H1 (cell line): Measurements from ENCODE around the gene NABP2. TPM values are rescaled to one million over a fixed set of nuclear protein-coding genes. Genes with fewer than 3 reads are reported as not detected.

Experiments
- CTCF ChIA-PET: fragments of 300-600 bp; sonication (Branson Sonifier 250); formaldehyde crosslinking; loops from one replicate; lab custom pipeline; 2021; ENCODE audit not compliant: partially characterized antibody; lab: Charles Lee
- POLR2A ChIA-PET: fragments of 300-600 bp; sonication (Branson Sonifier 250); formaldehyde crosslinking; loops from one replicate; lab custom pipeline; 2021; ENCODE audit warnings: inconsistent platforms; ENCODE audit not compliant: partially characterized antibody; lab: Charles Lee
- DNase-seq, 2 experiments: peaks; one replicate each; pipeline versions ENCODE4 v3.0.0 to v3.0.0-alpha.2; 2010 to 2022; ENCODE audit warnings: low spot score in 2 of 2, low read depth in 1 of 2, mixed read lengths in 1 of 2
- FAIRE-seq: peaks from 2 replicates; lab custom pipeline; 2011; peaks lifted over from hg19 to GRCh38; lab: Jason Lieb, UNC
- H2AFZ ChIP-seq: 2 replicates; pipeline ENCODE4 v1.8.1; 2012; ENCODE audit warnings: low read length, inconsistent platforms
- H2AK5ac ChIP-seq: 2 replicates; pipeline ENCODE4 v1.6.1; 2013; ENCODE audit warnings: low read depth, low read length
- H2BK120ac ChIP-seq: replicated peaks from 2 replicates; pipeline ENCODE3; 2013; ENCODE audit warnings: low read depth, low read length, inconsistent platforms
- H2BK12ac ChIP-seq: 2 replicates; pipeline ENCODE4 v1.6.1; 2013; ENCODE audit warnings: low read depth, low read length
- H2BK15ac ChIP-seq: 2 replicates; pipeline ENCODE4 v1.6.1; 2013; ENCODE audit warnings: low read length
- H2BK20ac ChIP-seq: 2 replicates; pipeline ENCODE4 v1.6.1; 2013; ENCODE audit warnings: low read length
- H2BK5ac ChIP-seq: 2 replicates; pipeline ENCODE4 v1.6.1; 2013; ENCODE audit warnings: low read depth, low read length
- H3K14ac ChIP-seq: 2 replicates; pipeline ENCODE4 v1.6.1; 2013; ENCODE audit warnings: inconsistent platforms; ENCODE audit not compliant: insufficient read length
- H3K18ac ChIP-seq: 2 replicates; pipeline ENCODE4 v1.6.1; 2013; ENCODE audit warnings: low read length; ENCODE audit errors: extremely low read depth
- H3K23ac ChIP-seq: 2 replicates; pipeline ENCODE4 v1.6.1; 2013; ENCODE audit warnings: inconsistent platforms; ENCODE audit not compliant: insufficient read length
- H3K23me2 ChIP-seq: 2 replicates; pipeline ENCODE4 v1.6.1; 2013; ENCODE audit warnings: low read depth, low read length
- H3K27ac ChIP-seq: 2 replicates; pipeline ENCODE4 v1.6.1; 2011; ENCODE audit warnings: low read depth, low read length, inconsistent platforms
- H3K27me3 ChIP-seq, 4 experiments: replicated peaks in 1 of 4; 1 replicate in 1 of 4; 2 replicates in 3 of 4; pipeline versions ENCODE4 v1.6.1 to v1.8.1; 2011 to 2013; ENCODE audit warnings: low read length in 3 of 4, mild to moderate bottlenecking in 3 of 4, inconsistent platforms in 2 of 4, mixed read lengths in 2 of 4, moderate library complexity in 1 of 4; ENCODE audit not compliant: control insufficient read depth in 3 of 4, insufficient read depth in 3 of 4; ENCODE audit errors: extremely low read depth in 1 of 4
- H3K36me3 ChIP-seq, 4 experiments: 2 replicates each; pipeline versions ENCODE4 v1.6.1 to v1.8.1; 2011 to 2013; ENCODE audit warnings: mild to moderate bottlenecking in 4 of 4, low read length in 3 of 4, moderate library complexity in 2 of 4, control low read depth in 1 of 4, inconsistent platforms in 1 of 4; ENCODE audit not compliant: insufficient read depth in 4 of 4, control insufficient read depth in 2 of 4
- H3K4ac ChIP-seq: replicated peaks from 2 replicates; pipeline ENCODE3; 2013; ENCODE audit warnings: low read length, low read depth, mixed read lengths, inconsistent platforms; ENCODE audit not compliant: insufficient read length
- H3K4me1 ChIP-seq, 4 experiments: replicated peaks in 1 of 4; 1 replicate in 1 of 4; 2 replicates in 3 of 4; pipeline versions ENCODE4 v1.6.1 to v1.8.1; 2011 to 2013; ENCODE audit warnings: low read length in 3 of 4, inconsistent platforms in 2 of 4, mixed read lengths in 1 of 4; ENCODE audit not compliant: insufficient read depth in 4 of 4, control insufficient read depth in 3 of 4
- H3K4me2 ChIP-seq, 2 experiments: 2 replicates each; pipeline versions ENCODE4 v1.6.1 to v1.8.1; 2011 to 2013; ENCODE audit warnings: low read depth in 2 of 2, low read length in 2 of 2, control low read depth in 1 of 2, inconsistent platforms in 1 of 2, mild to moderate bottlenecking in 1 of 2; ENCODE audit not compliant: insufficient read depth in 1 of 2
- H3K4me3 ChIP-seq, 4 experiments: fragments of 200-600, 300-600 bp in 1 of 4; sonication (generic), shearing (Covaris generic), sonication (Bioruptor Twin) in 1 of 4; 2 replicates each; pipeline versions ENCODE4 v1.5.1 to v1.8.1; 2011 to 2016; ENCODE audit warnings: low read length in 4 of 4, low read depth in 3 of 4, control low read depth in 2 of 4, inconsistent platforms in 2 of 4, mild to moderate bottlenecking in 2 of 4, mixed read lengths in 1 of 4, moderate library complexity in 1 of 4; ENCODE audit not compliant: insufficient read depth in 2 of 4; ENCODE audit errors: extremely low read depth in 1 of 4
- H3K56ac ChIP-seq: replicated peaks from 2 replicates; pipeline ENCODE3; 2013; ENCODE audit warnings: low read depth, mild to moderate bottlenecking, mixed read lengths, low read length, inconsistent platforms; ENCODE audit not compliant: insufficient read length
- H3K79me1 ChIP-seq: 2 replicates; pipeline ENCODE4 v1.6.1; 2013; ENCODE audit warnings: low read depth, low read length, control low read depth
- H3K79me2 ChIP-seq, 2 experiments: 2 replicates each; pipeline versions ENCODE4 v1.6.1 to v1.8.1; 2012 to 2013; ENCODE audit warnings: low read length in 2 of 2, mild to moderate bottlenecking in 2 of 2, inconsistent platforms in 1 of 2; ENCODE audit not compliant: insufficient read depth in 2 of 2, control insufficient read depth in 1 of 2
- H3K9ac ChIP-seq, 4 experiments: replicated peaks in 1 of 4; 1 replicate in 1 of 4; 2 replicates in 3 of 4; pipeline versions ENCODE4 v1.6.1 to v1.8.1; 2011 to 2013; ENCODE audit warnings: low read depth in 3 of 4, low read length in 3 of 4, control low read depth in 2 of 4, mild to moderate bottlenecking in 2 of 4, moderate library complexity in 2 of 4, inconsistent platforms in 1 of 4; ENCODE audit errors: extremely low read depth in 1 of 4
- H3K9me3 ChIP-seq, 2 experiments: 2 replicates each; pipeline versions ENCODE4 v1.6.1 to v1.8.1; 2012 to 2013; ENCODE audit warnings: mild to moderate bottlenecking in 2 of 2, moderate library complexity in 2 of 2, control low read depth in 1 of 2, inconsistent platforms in 1 of 2, low read depth in 1 of 2, low read length in 1 of 2, mixed read lengths in 1 of 2; ENCODE audit not compliant: insufficient read depth in 2 of 2
- H4K20me1 ChIP-seq, 2 experiments: replicated peaks in 1 of 2; 2 replicates each; pipeline versions ENCODE3 to v1.8.1; 2011 to 2013; ENCODE audit warnings: inconsistent platforms in 2 of 2, low read length in 2 of 2, mild to moderate bottlenecking in 1 of 2; ENCODE audit not compliant: insufficient read depth in 2 of 2, control insufficient read depth in 1 of 2
- H4K5ac ChIP-seq: 2 replicates; pipeline ENCODE4 v1.6.1; 2013; ENCODE audit warnings: low read length, low read depth, mixed read lengths, inconsistent platforms; ENCODE audit not compliant: insufficient read length
- H4K8ac ChIP-seq: 2 replicates; pipeline ENCODE4 v1.8.0; 2013; ENCODE audit warnings: mild to moderate bottlenecking, moderate library complexity, low read length, inconsistent platforms; ENCODE audit not compliant: insufficient read depth; ENCODE audit errors: extremely low read depth
- H4K91ac ChIP-seq: replicated peaks from 2 replicates; pipeline ENCODE3; 2013; ENCODE audit warnings: low read length, mixed read lengths, inconsistent platforms; ENCODE audit not compliant: insufficient read length
- BCL11A ChIP-seq, 2 experiments: IDR thresholded peaks; one replicate each; pipeline ENCODE4 v1.6.1; 2011; ENCODE audit warnings: low read depth in 2 of 2, low read length in 2 of 2, mild to moderate bottlenecking in 2 of 2
- KDM5A ChIP-seq: fragments of 200-600 bp; IDR thresholded peaks from 2 replicates; pipeline ENCODE4 v1.7.1; 2012; ENCODE audit warnings: mild to moderate bottlenecking, low read length, inconsistent platforms, mixed read lengths
- NANOG ChIP-seq: IDR thresholded peaks from 2 replicates; pipeline ENCODE4 v1.6.1; 2011; ENCODE audit warnings: low read length, low read depth, mild to moderate bottlenecking, inconsistent platforms; ENCODE audit not compliant: insufficient read depth, poor library complexity, severe bottlenecking
- POU5F1 ChIP-seq: IDR thresholded peaks from 2 replicates; pipeline ENCODE4 v1.6.1; 2011; ENCODE audit warnings: low read depth, mild to moderate bottlenecking, low read length, moderate library complexity
- SP4 ChIP-seq: IDR thresholded peaks from 2 replicates; pipeline ENCODE4 v1.6.1; 2012; ENCODE audit warnings: low read length, inconsistent platforms
- TCF12 ChIP-seq: IDR thresholded peaks from 2 replicates; pipeline ENCODE4 v1.6.1; 2011; ENCODE audit warnings: low read depth, mild to moderate bottlenecking, low read length
- TEAD4 ChIP-seq: IDR thresholded peaks from 2 replicates; pipeline ENCODE4 v1.6.1; 2012; ENCODE audit warnings: low read depth, low read length, inconsistent platforms, mixed read lengths
- WGBS, 2 experiments: shearing (Covaris generic) in 1 of 2; methylation state at CpG; one replicate each; pipeline versions ENCODE4 v1.1.6 to v1.1.7; 2013 to 2015; ENCODE audit warnings: low lambda C conversion rate in 2 of 2, mixed read lengths in 2 of 2, inconsistent platforms in 1 of 2, low coverage in 1 of 2, missing lambda C conversion rate in 1 of 2; ENCODE audit not compliant: insufficient replicate concordance in 2 of 2, insufficient coverage in 1 of 2, insufficient read length in 1 of 2; ENCODE audit errors: extremely low coverage in 1 of 2, missing lambda C conversion rate in 1 of 2; 5-methylcytosine and 5-hydroxymethylcytosine counted together
- polyA plus RNA-seq, 7 experiments: library from polyadenylated mRNA; depleted of rRNA in 3 of 7; stranded (reverse) in 5 of 7; unstranded in 2 of 7; fragments of >200 nt in 5 of 7; fragments of 200-250 nt in 2 of 7; gene quantifications; 1 replicate in 5 of 7; 2 replicates in 1 of 7; 4 replicates in 1 of 7; pipeline versions ENCODE4 v1.2.1 to v1.2.3, GENCODE V29; 2011 to 2013; ENCODE audit warnings: missing spikeins in 2 of 7, mixed read lengths in 2 of 7
- total RNA-seq: library from RNA; stranded (reverse); fragmentation: NEBNext Ultra II Directional; extraction: Animal tissue kit (Norgen Biotek cat#: 25700); gene quantifications from 2 replicates; pipeline ENCODE4 v1.2.1, GENCODE V29; 2021
- TF ChIP-seq, protein P1 (sequence below), 3 experiments: IDR thresholded peaks; 1 replicate in 2 of 3; 2 replicates in 1 of 3; pipeline versions ENCODE4 v1.5.1 to v1.6.1; 2011; ENCODE audit warnings: low read length in 3 of 3, mild to moderate bottlenecking in 3 of 3, inconsistent platforms in 2 of 3, low read depth in 1 of 3, moderate library complexity in 1 of 3; ENCODE audit not compliant: insufficient read depth in 1 of 3; ENCODE audit errors: control extremely low read depth in 1 of 3
- TF ChIP-seq, protein P2 (sequence below): IDR thresholded peaks from 2 replicates; pipeline ENCODE4 v1.6.1; 2011; ENCODE audit warnings: low read depth, mild to moderate bottlenecking, low read length; ENCODE audit not compliant: insufficient read depth
- TF ChIP-seq, protein P3 (sequence below): IDR thresholded peaks from 2 replicates; pipeline ENCODE4 v1.6.1; 2012; ENCODE audit warnings: inconsistent platforms

NABP2 gene
- total and polyA plus RNA-seq, 2 of the 8 experiments (the other 6 are each of a cell fraction or from before 2014, with no cell fraction given) = 58.1 to 67.5 TPM

DNA sequence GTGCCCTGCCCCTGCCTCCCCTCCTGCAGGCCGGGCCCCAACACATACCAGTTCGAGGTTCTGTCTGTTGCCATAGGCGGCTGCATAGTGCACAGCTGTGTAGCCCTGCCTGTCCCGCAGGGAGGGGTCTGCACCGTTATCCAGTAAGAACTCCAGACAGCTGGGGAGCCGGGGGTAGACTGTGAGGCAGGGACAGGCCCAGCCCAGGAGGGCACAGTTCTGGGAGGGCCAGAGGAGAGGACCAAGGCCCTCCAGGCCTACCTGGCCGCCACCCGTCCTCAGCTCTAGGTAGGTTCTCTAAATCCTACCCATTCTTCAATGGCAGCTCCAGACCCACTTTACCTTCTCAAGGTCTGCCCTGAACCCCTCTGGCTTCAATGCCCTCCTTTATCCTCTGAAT lies 24.6 kb downstream of the NABP2 start:
- Histone ChIP-seq H2BK12ac (no peak overlapping the region), H3K4me1 (no peaks in the 10 kb centered on the region), H3K23me2 (no peaks in the 10 kb centered on the region), H3K27me3 (no peaks in the 10 kb centered on the region), H3K14ac (no peak overlapping the region), H3K18ac (no peak overlapping the region), H2BK120ac (no peak overlapping the region), H4K91ac (no peak overlapping the region), H2BK20ac (no peak overlapping the region), H2BK15ac (no peak overlapping the region), H3K23ac (no peak overlapping the region), H3K9ac (no peak overlapping the region), H4K20me1 (peaks cover 0 to 6% of the 10 kb centered on the region in 2 experiments), H3K4me2 (no peak overlapping the region), H3K56ac (no peak overlapping the region), H2AFZ (no peak overlapping the region), H3K9me3 (no peaks in the 10 kb centered on the region), H4K8ac (no peak overlapping the region), H3K79me2 (no peaks in the 10 kb centered on the region), H3K27ac (no peak overlapping the region), H4K5ac (no peak overlapping the region), H3K4ac (no peak overlapping the region), H3K79me1 (no peaks in the 10 kb centered on the region), H2BK5ac (0 out of 2 replicates have a peak overlapping the region, but pooled peaks have one; percentile 5), H3K4me3 (no peak overlapping the region), H3K36me3 (peaks cover 42 to 78% (median 70%) of the 10 kb centered on the region in 4 experiments), H2AK5ac (no peak overlapping the region)
- WGBS, 2 experiments = 97% methylated on average over 8 of the region's 8 CpGs; no CpG with 5 or more reads in 1 of the 2 experiments
- no peak for FAIRE-seq
- ChIA-PET CTCF (interaction anchor here (0.9 to 4.5 kb wide), 7 partner anchors 9 to 58 kb away, joined by 3 to 33 read pairs (median 3); partner anchors contain the start of genes ANKRD52, RNF41 and SMARCC2), POLR2A (interaction anchor here (0.5 to 5.6 kb wide), 11 partner anchors 8 to 169 kb away, joined by 3 to 26 read pairs (median 5); partner anchors contain the start of genes ANKRD52, ERBB3 and MYL6)
- no peak for DNase-seq
- TF ChIP-seq TEAD4 (no peak), POU5F1 (no peak), SP4 (no peak), NANOG (no peak), KDM5A (no peak), TCF12 (no peak), BCL11A (IDR thresholded peaks at IDR 0.05; ENCODE audit: low read depth in 2 of 2, low read length in 2 of 2) (no peak)
- TF ChIP-seq, protein P1, sequence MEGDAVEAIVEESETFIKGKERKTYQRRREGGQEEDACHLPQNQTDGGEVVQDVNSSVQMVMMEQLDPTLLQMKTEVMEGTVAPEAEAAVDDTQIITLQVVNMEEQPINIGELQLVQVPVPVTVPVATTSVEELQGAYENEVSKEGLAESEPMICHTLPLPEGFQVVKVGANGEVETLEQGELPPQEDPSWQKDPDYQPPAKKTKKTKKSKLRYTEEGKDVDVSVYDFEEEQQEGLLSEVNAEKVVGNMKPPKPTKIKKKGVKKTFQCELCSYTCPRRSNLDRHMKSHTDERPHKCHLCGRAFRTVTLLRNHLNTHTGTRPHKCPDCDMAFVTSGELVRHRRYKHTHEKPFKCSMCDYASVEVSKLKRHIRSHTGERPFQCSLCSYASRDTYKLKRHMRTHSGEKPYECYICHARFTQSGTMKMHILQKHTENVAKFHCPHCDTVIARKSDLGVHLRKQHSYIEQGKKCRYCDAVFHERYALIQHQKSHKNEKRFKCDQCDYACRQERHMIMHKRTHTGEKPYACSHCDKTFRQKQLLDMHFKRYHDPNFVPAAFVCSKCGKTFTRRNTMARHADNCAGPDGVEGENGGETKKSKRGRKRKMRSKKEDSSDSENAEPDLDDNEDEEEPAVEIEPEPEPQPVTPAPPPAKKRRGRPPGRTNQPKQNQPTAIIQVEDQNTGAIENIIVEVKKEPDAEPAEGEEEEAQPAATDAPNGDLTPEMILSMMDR (IDR thresholded peaks at IDR 0.05; ENCODE audit: control extremely low read depth in 1 of 3, insufficient read depth in 1 of 3, low read depth in 1 of 3, low read length in 3 of 3) = no peak
- TF ChIP-seq, protein P2, sequence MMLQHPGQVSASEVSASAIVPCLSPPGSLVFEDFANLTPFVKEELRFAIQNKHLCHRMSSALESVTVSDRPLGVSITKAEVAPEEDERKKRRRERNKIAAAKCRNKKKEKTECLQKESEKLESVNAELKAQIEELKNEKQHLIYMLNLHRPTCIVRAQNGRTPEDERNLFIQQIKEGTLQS = no peak
- TF ChIP-seq, protein P3, sequence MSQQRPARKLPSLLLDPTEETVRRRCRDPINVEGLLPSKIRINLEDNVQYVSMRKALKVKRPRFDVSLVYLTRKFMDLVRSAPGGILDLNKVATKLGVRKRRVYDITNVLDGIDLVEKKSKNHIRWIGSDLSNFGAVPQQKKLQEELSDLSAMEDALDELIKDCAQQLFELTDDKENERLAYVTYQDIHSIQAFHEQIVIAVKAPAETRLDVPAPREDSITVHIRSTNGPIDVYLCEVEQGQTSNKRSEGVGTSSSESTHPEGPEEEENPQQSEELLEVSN = no peak
